HEK293T (cell line): Measurements from ENCODE around the gene KCNQ1.

Experiments used
- ARNT ChIP-seq: fragments of 450-650 bp; IDR thresholded peaks from 2 replicates; pipeline ENCODE4 v1.6.1; 2017; ENCODE audit warnings: mild to moderate bottlenecking
- BHLHE40 ChIP-seq: fragments of 450-650 bp; IDR thresholded peaks from 2 replicates; pipeline ENCODE4 v1.6.1; 2016; ENCODE audit warnings: mild to moderate bottlenecking, moderate library complexity, borderline replicate concordance
- CTBP1 ChIP-seq: fragments of 450-650 bp; IDR thresholded peaks from 2 replicates; pipeline ENCODE4 v1.6.1; 2016; ENCODE audit warnings: borderline replicate concordance
- FOXA1 ChIP-seq: fragments of 450-650 bp; IDR thresholded peaks from 2 replicates; pipeline ENCODE4 v1.6.1; 2016; ENCODE audit warnings: mild to moderate bottlenecking
- FOXM1 ChIP-seq: fragments of 450-650 bp; IDR thresholded peaks from 2 replicates; pipeline ENCODE4 v1.6.1; 2017; ENCODE audit warnings: mild to moderate bottlenecking, borderline replicate concordance
- L3MBTL2 ChIP-seq: fragments of 450-650 bp; conservative IDR thresholded peaks from 2 replicates; pipeline ENCODE4 v1.6.1; 2016; ENCODE audit warnings: mild to moderate bottlenecking
- SP1 ChIP-seq: fragments of 450-650 bp; IDR thresholded peaks from 2 replicates; pipeline ENCODE4 v1.6.1; 2017
- SUZ12 ChIP-seq: fragments of 450-650 bp; IDR thresholded peaks from 2 replicates; pipeline ENCODE4 v1.6.1; 2016; ENCODE audit warnings: mild to moderate bottlenecking
- TARDBP ChIP-seq: fragments of 450-650 bp; IDR thresholded peaks from 2 replicates; pipeline ENCODE4 v1.6.1; 2016
- TF ChIP-seq, protein P1 (sequence below): fragments of 450-650 bp; IDR thresholded peaks from 2 replicates; pipeline ENCODE4 v1.6.1; 2016

DNA sequence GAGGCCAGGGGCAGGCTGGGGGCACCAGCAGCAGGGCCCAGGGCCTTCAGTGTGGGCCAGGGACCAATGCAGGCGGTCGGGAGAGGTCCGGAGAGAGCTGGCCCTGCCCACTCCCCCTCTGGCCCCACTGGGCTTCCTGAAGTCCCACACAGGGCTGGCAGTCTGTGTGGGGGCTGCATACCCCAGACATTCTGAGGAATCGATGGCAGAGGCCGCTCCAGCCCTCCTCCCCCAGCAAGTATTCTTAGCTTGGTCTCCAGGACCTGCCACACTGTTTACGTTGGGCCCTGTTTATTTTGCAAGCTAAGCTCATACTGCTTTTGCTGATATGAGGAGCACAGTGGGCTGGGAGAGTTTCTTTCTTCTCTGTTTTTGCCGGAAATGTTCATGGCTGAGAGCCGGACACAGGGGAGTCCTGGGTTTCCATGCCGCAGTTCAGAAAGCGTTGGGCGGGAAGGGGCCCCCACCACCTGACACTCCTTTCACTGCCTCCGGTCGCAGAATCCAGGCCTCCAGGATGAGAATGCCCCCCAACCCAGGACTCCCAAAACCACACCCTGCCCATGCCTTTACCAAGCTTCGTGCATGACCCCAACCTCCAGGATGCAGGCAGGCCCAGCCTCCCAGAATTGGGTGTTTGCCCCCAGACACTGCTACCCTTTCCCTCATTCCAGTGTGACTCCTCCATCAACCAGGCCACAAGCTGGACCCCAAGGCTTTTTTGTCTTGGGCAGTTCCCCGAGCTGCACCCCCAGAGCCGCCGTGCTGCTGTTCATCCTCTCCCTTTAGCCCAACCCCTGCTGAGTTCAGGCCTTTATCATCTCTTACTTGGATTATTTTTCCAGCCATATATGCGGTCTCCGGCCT lies 336.8 kb downstream of the KCNQ1 start:
- TF ChIP-seq CTBP1 = no peak
- no peak for TF ChIP-seq FOXM1
- TF ChIP-seq, protein P1, sequence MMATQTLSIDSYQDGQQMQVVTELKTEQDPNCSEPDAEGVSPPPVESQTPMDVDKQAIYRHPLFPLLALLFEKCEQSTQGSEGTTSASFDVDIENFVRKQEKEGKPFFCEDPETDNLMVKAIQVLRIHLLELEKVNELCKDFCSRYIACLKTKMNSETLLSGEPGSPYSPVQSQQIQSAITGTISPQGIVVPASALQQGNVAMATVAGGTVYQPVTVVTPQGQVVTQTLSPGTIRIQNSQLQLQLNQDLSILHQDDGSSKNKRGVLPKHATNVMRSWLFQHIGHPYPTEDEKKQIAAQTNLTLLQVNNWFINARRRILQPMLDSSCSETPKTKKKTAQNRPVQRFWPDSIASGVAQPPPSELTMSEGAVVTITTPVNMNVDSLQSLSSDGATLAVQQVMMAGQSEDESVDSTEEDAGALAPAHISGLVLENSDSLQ = no peak
- no peak for TF ChIP-seq SUZ12
- no peak for TF ChIP-seq SP1
- no peak for TF ChIP-seq TARDBP
- no peak for TF ChIP-seq ARNT
- TF ChIP-seq FOXA1 = no peak
- no peak for TF ChIP-seq L3MBTL2
- no peak for TF ChIP-seq BHLHE40
